Endothelial cell of umbilical vein (primary cell): Measurements from ENCODE around the gene SLC25A21. TPM values are rescaled to one million over a fixed set of nuclear protein-coding genes. Genes with fewer than 3 reads are reported as not detected.

ENCODE experiments used
- BruUV-seq: library from RNA; stranded (reverse); fragments of 400-500 nt; replicated peaks from 2 replicates; lab custom pipeline; 2021; lab: Mats Ljungman, UMichigan
- CTCF ChIA-PET: fragments of 300-600, 350-600 bp; sonication (Branson Sonifier 250); formaldehyde crosslinking; loops from one replicate; lab custom pipeline; 2021; ENCODE audit warnings: antibody characterized with exemption, inconsistent platforms; lab: Charles Lee
- POLR2A ChIA-PET: fragments of 300-600, 350-600 bp; sonication (Branson Sonifier 250); formaldehyde crosslinking; loops from one replicate; lab custom pipeline; 2021; ENCODE audit warnings: antibody characterized with exemption, inconsistent platforms; lab: Charles Lee
- DNase-seq: peaks from one replicate; pipeline ENCODE4 v3.0.0-alpha.2; 2011; ENCODE audit warnings: low read depth, low spot score
- FAIRE-seq: peaks from 2 replicates; lab custom pipeline; 2011; peaks lifted over from hg19 to GRCh38; lab: Jason Lieb, UNC
- H2AFZ ChIP-seq: 2 replicates; pipeline ENCODE4 v1.6.0; 2012; ENCODE audit warnings: low read depth, low read length, control low read depth, inconsistent platforms
- H3K27ac ChIP-seq: 2 replicates; pipeline ENCODE4 v1.5.1; 2011; ENCODE audit warnings: low read depth, mild to moderate bottlenecking, control low read depth, low read length, moderate library complexity; ENCODE audit not compliant: insufficient read depth
- H3K27me3 ChIP-seq, 2 experiments: 2 replicates each; pipeline versions ENCODE4 v1.6.0 to v1.6.1; 2011; ENCODE audit warnings: low read length in 2 of 2, mixed read lengths in 1 of 2; ENCODE audit not compliant: control insufficient read depth in 2 of 2, insufficient read depth in 2 of 2
- H3K36me3 ChIP-seq, 2 experiments: 2 replicates in 1 of 2; 3 replicates in 1 of 2; pipeline ENCODE4 v1.5.1; 2011; ENCODE audit warnings: low read length in 2 of 2, mild to moderate bottlenecking in 1 of 2, moderate library complexity in 1 of 2; ENCODE audit not compliant: control insufficient read depth in 2 of 2, insufficient read depth in 2 of 2; ENCODE audit errors: extremely low read depth in 1 of 2
- H3K4me1 ChIP-seq: 3 replicates; pipeline ENCODE4 v1.5.1; 2011; ENCODE audit warnings: mild to moderate bottlenecking, low read length; ENCODE audit not compliant: control insufficient read depth, insufficient read depth; ENCODE audit errors: extremely low read depth
- H3K4me2 ChIP-seq: 2 replicates; pipeline ENCODE4 v1.6.1; 2011; ENCODE audit warnings: low read length, control low read depth, mixed read lengths; ENCODE audit not compliant: insufficient read depth
- H3K4me3 ChIP-seq, 3 experiments: fragments of 200-600 bp in 1 of 3; sonication (generic), shearing (Covaris generic) in 1 of 3; replicated peaks in 1 of 3; 2 replicates each; pipeline ENCODE4 v1.5.1; 2011 to 2016; ENCODE audit warnings: control low read depth in 3 of 3, low read length in 3 of 3, mild to moderate bottlenecking in 2 of 3, inconsistent platforms in 1 of 3, low read depth in 1 of 3, moderate library complexity in 1 of 3; ENCODE audit not compliant: insufficient read depth in 1 of 3
- H3K79me2 ChIP-seq: 2 replicates; pipeline ENCODE4 v1.6.0; 2012; ENCODE audit warnings: low read length, inconsistent platforms; ENCODE audit not compliant: control insufficient read depth, insufficient read depth
- H3K9ac ChIP-seq: replicated peaks from 2 replicates; pipeline ENCODE3; 2011; ENCODE audit warnings: low read length, control low read depth; ENCODE audit not compliant: insufficient read depth; ENCODE audit errors: extremely low read depth
- H3K9me1 ChIP-seq: replicated peaks from 3 replicates; pipeline ENCODE4 v1.6.0; 2011; ENCODE audit warnings: mild to moderate bottlenecking, low read length; ENCODE audit not compliant: control insufficient read depth, insufficient read depth; ENCODE audit errors: extremely low read depth
- H3K9me3 ChIP-seq: replicated peaks from 2 replicates; pipeline ENCODE4 v1.5.1; 2012; ENCODE audit warnings: low read length, inconsistent platforms; ENCODE audit not compliant: control insufficient read depth, insufficient read depth
- H4K20me1 ChIP-seq: replicated peaks from 2 replicates; pipeline ENCODE3; 2011; ENCODE audit warnings: mild to moderate bottlenecking, low read length; ENCODE audit not compliant: control insufficient read depth, insufficient read depth; ENCODE audit errors: extremely low read depth
- EZH2 ChIP-seq: IDR thresholded peaks from 2 replicates; pipeline ENCODE4 v1.6.1; 2012; ENCODE audit warnings: borderline replicate concordance, low read depth, mild to moderate bottlenecking, moderate library complexity, low read length, inconsistent platforms; ENCODE audit not compliant: severe bottlenecking
- FOS ChIP-seq: IDR thresholded peaks from 2 replicates; pipeline ENCODE4 v1.6.1; 2011; ENCODE audit warnings: mild to moderate bottlenecking, low read length, moderate library complexity, borderline replicate concordance; ENCODE audit not compliant: insufficient read depth
- GATA2 ChIP-seq: IDR thresholded peaks from 2 replicates; pipeline ENCODE4 v1.7.0; 2011; ENCODE audit warnings: low read depth, mild to moderate bottlenecking, moderate library complexity, mixed read lengths, low read length; ENCODE audit not compliant: insufficient read length, insufficient read depth
- JUN ChIP-seq: IDR thresholded peaks from 2 replicates; pipeline ENCODE4 v1.6.1; 2011; ENCODE audit warnings: borderline replicate concordance, low read depth; ENCODE audit not compliant: insufficient read length, insufficient read depth
- MYC ChIP-seq: IDR thresholded peaks from one replicate; pipeline ENCODE4 v1.6.1; 2011; ENCODE audit warnings: mild to moderate bottlenecking, low read depth, low read length
- POLR2A ChIP-seq: IDR thresholded peaks from 2 replicates; pipeline ENCODE4 v1.6.1; 2012; ENCODE audit warnings: low read depth, mild to moderate bottlenecking, control low read depth, low read length
- POLR2AphosphoS5 ChIP-seq: IDR thresholded peaks from 2 replicates; pipeline ENCODE4 v1.6.1; 2012; ENCODE audit warnings: low read depth, mild to moderate bottlenecking, control low read depth, low read length, moderate library complexity; ENCODE audit not compliant: insufficient read depth
- dilution Hi-C: fragments of 300-500 bp; cut with MboI; formaldehyde crosslinking; loops from one replicate; pipeline ENCODE4 v1.15.0; 2019; ENCODE audit warnings: low sequenced_read_pairs; ENCODE audit not compliant: extremely low pct_ligation_motif_present
- intact Hi-C: fragments of 100-400 bp; cut with micrococcal nuclease; formaldehyde crosslinking; loops from one replicate; pipeline ENCODE4 v1.10.0; 2022
- polyA plus RNA-seq, 4 experiments: library from polyadenylated mRNA; depleted of rRNA in 3 of 4; stranded (reverse) in 3 of 4; unstranded in 1 of 4; fragments of >200 nt; gene quantifications; 2 replicates each; pipeline versions ENCODE4 v1.2.1 to v1.2.3, GENCODE V29; 2011 to 2012; ENCODE audit warnings: missing spikeins in 1 of 4
- total RNA-seq: library from RNA; stranded (reverse); gene quantifications from 2 replicates; pipeline ENCODE4 v1.2.3, GENCODE V29; 2021
- TF ChIP-seq, protein P1 (sequence below): IDR thresholded peaks from 2 replicates; pipeline ENCODE4 v1.6.1; 2011; ENCODE audit not compliant: insufficient read depth, insufficient read length
- TF ChIP-seq, protein P2 (sequence below), 2 donors: IDR thresholded peaks; 1 replicate in 1 of 2; 2 replicates in 1 of 2; pipeline ENCODE4 v1.5.1; 2011; ENCODE audit warnings: low read length in 2 of 2, mild to moderate bottlenecking in 2 of 2, moderate library complexity in 2 of 2, control low read depth in 1 of 2, inconsistent platforms in 1 of 2, low read depth in 1 of 2; ENCODE audit not compliant: insufficient read depth in 1 of 2; ENCODE audit errors: extremely low read depth in 1 of 2

Gene SLC25A21
- total and polyA plus RNA-seq, 2 donors (not counting 3 experiments of a cell fraction or from before 2014, with no cell fraction given), result 0.98 to 1.4 TPM

DNA sequence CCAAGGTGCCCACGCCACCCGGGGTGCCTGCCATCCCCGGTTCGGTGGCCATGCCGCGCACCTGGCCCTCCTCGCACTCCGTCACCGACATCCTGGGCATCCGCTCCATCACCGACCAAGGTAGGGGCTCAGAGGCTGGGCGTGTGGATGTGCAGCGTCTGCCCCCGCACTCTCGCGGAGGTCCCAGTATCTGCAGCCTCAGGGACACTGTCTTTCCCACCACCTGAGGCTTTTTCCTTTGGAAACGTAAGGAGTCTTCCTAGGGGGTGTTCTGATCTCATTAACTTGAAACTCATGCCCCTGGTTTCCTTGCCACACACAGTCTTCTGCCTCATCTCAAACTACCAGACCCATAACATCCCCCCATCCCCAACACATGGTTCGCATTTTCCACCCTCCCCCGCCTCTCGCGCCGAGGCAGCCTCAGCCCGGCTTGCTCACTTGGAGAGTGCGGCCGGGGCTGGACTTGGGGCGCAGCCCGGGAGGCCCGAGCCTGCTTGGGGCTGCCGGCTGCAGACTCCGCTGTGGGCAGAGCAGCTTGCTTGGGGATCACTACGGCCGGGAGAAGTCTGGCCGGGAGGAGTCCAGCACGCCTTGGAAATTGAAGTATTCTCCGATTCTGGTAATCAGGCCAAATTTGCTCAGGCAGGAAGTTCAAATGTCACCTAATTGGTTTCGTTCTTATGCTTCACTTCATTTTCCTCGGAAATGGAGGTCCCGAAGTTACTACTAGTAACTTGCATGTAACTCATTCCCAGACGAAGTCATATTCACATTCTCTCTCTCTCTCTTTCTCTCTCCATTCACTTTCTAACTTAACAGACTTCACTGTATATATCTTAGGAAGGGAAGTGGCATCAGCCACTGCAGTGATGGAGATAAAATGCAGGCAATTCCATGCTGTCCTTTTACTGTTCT is 508.7 kb downstream of the SLC25A21 start:
- Histone ChIP-seq H3K9ac (no peak overlapping the region), H3K79me2 (no peaks in the 10 kb centered on the region), H3K9me3 (no peaks in the 10 kb centered on the region), H4K20me1 (no peaks in the 10 kb centered on the region), H3K27ac (no peak overlapping the region), H3K36me3 (no peaks in the 10 kb centered on the region), H3K27me3 (peaks cover 83 to 96% of the 10 kb centered on the region in 2 experiments), H3K4me1 (peaks cover 17% of the 10 kb centered on the region), H3K4me3 (peak overlapping the region in 1 of 3 experiments; percentile 12), H2AFZ (no peak overlapping the region), H3K9me1 (no peaks in the 10 kb centered on the region), H3K4me2 (peak overlapping the region; percentile 63)
- POLR2A ChIA-PET, result no interaction called here
- CTCF ChIA-PET, result interaction anchor here (1.6 kb wide), 1 partner anchor 16 kb away, joined by 4 read pairs; no protein-coding TSS in a partner anchor
- dilution Hi-C loops (no loop called here), intact Hi-C loops (loop anchor here (2.0 to 5.0 kb wide), 4 partner anchors 343 to 934 kb away; partner anchors contain the start of genes FOXA1, MBIP and TTC6)
- BruUV-seq, result no TSS peak
- TF ChIP-seq, protein P1, sequence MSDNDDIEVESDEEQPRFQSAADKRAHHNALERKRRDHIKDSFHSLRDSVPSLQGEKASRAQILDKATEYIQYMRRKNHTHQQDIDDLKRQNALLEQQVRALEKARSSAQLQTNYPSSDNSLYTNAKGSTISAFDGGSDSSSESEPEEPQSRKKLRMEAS, result no peak
- TF ChIP-seq, protein P2, sequence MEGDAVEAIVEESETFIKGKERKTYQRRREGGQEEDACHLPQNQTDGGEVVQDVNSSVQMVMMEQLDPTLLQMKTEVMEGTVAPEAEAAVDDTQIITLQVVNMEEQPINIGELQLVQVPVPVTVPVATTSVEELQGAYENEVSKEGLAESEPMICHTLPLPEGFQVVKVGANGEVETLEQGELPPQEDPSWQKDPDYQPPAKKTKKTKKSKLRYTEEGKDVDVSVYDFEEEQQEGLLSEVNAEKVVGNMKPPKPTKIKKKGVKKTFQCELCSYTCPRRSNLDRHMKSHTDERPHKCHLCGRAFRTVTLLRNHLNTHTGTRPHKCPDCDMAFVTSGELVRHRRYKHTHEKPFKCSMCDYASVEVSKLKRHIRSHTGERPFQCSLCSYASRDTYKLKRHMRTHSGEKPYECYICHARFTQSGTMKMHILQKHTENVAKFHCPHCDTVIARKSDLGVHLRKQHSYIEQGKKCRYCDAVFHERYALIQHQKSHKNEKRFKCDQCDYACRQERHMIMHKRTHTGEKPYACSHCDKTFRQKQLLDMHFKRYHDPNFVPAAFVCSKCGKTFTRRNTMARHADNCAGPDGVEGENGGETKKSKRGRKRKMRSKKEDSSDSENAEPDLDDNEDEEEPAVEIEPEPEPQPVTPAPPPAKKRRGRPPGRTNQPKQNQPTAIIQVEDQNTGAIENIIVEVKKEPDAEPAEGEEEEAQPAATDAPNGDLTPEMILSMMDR (IDR thresholded peaks at IDR 0.05; ENCODE audit: extremely low read depth in 1 of 2, insufficient read depth in 1 of 2, low read depth in 1 of 2, low read length in 2 of 2), result no peak
- TF ChIP-seq POLR2A (no peak), EZH2 (peak; percentile 89), FOS (no peak), GATA2 (no peak), MYC (no peak), JUN (no peak), POLR2AphosphoS5 (no peak)
- DNase-seq (no peak), FAIRE-seq (no peak)
